ENCODE data around the gene NEK11. TPM values are rescaled to one million over a fixed set of nuclear protein-coding genes. Genes with fewer than 3 reads are reported as not detected.
"Not testable (repeated sequence)": the region's sequence is repeated elsewhere in the genome, so short reads cannot be mapped to it uniquely, and the experiment has no call there.

The NEK11 gene
- total RNA-seq, 1 donor from 2014 or later, result 10.2 TPM

DNA sequence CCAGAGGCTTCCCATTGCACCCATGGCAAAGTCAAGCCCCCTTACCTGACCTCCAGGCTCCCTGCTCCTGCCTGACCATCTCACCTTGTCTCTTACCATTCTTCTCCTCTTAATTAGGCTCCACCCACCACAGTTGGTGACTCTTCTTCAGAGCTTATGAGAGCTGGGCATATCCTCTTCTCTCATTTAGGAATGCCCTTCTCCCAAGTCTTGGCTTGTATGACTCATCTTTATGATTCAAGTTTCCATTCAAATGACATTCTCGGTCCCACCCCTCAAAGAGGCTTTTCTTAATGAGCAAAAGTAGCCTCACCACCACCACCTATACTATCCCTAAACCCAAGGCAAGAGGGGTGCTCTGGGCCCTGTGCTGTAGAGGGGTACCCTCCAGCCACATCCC is 299.6 kb downstream of the NEK11 start:
- no peaks in the 10 kb centered on the region for H3K9me3 ChIP-seq
- intact Hi-C loops (cut with DNase I), result no loop called here
- TF ChIP-seq, protein P1, sequence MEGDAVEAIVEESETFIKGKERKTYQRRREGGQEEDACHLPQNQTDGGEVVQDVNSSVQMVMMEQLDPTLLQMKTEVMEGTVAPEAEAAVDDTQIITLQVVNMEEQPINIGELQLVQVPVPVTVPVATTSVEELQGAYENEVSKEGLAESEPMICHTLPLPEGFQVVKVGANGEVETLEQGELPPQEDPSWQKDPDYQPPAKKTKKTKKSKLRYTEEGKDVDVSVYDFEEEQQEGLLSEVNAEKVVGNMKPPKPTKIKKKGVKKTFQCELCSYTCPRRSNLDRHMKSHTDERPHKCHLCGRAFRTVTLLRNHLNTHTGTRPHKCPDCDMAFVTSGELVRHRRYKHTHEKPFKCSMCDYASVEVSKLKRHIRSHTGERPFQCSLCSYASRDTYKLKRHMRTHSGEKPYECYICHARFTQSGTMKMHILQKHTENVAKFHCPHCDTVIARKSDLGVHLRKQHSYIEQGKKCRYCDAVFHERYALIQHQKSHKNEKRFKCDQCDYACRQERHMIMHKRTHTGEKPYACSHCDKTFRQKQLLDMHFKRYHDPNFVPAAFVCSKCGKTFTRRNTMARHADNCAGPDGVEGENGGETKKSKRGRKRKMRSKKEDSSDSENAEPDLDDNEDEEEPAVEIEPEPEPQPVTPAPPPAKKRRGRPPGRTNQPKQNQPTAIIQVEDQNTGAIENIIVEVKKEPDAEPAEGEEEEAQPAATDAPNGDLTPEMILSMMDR (IDR thresholded peaks at IDR 0.05), result no peak
- DNase-seq (no peak), ATAC-seq (no peak)
- no peak overlapping the region for H3K4me3 ChIP-seq
- no peaks in the 10 kb centered on the region for H3K4me1 ChIP-seq
- no peaks in the 10 kb centered on the region for H3K27me3 ChIP-seq (ENCODE audit: low read depth)
- no peak overlapping the region for H3K27ac ChIP-seq
- no peaks in the 10 kb centered on the region for H3K36me3 ChIP-seq

DNA sequence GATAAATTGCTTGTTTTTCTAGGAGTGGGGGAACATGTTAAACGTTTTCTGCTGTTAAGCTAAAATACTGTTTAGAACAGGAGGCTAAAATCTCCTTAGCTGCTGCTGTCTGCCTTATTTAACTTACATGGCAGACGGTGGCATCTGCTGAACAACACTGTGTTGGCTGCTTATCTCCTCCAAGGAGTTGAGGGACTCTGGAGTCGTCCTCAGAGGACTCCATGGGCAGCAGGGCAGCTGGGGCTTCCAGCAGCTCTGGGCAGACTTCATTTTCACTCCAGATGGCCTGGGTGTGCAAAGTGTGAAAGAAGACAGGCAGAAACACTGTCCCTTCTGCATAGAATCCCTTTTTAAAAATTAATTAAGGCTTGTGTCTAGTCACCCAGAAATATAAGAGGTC is 302.0 kb downstream of the NEK11 start:
- no peaks in the 10 kb centered on the region for H3K4me1 ChIP-seq
- H3K9me3 ChIP-seq, result no peaks in the 10 kb centered on the region
- ATAC-seq (no peak), DNase-seq (no peak)
- no peaks in the 10 kb centered on the region for H3K27me3 ChIP-seq (ENCODE audit: low read depth)
- H3K27ac ChIP-seq, result no peak overlapping the region
- no peaks in the 10 kb centered on the region for H3K36me3 ChIP-seq
- intact Hi-C loops (cut with DNase I), result no loop called here
- TF ChIP-seq, protein P1 (IDR thresholded peaks at IDR 0.05), result no peak
- H3K4me3 ChIP-seq, result no peak overlapping the region

DNA sequence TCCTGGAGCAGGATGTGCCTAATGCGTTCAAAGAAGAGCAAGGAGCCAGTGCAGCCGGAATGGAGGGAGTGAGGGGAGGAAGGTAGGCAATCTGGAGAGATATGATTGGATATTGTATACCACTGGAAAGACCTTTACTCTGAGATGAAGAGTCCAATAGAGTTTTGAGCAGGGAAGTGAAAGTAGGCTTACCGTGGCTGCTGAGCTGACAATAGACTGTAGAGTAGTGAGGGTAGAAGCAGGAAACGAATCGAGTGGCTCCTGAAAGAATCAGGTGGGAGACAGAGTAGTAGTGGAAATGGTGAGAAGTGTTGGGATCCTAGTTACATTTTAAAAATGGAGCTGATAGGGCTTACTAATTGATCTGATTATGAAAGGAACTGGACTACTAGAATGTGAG is 303.1 kb downstream of the NEK11 start:
- no peak overlapping the region for H3K27ac ChIP-seq
- TF ChIP-seq, protein P1 (IDR thresholded peaks at IDR 0.05), result no peak
- H3K27me3 ChIP-seq (ENCODE audit: low read depth), result no peaks in the 10 kb centered on the region
- ATAC-seq, result no peak
- no peaks in the 10 kb centered on the region for H3K9me3 ChIP-seq
- intact Hi-C loops (cut with DNase I), result no loop called here
- H3K36me3 ChIP-seq, result no peaks in the 10 kb centered on the region
- no peak overlapping the region for H3K4me3 ChIP-seq
- no peaks in the 10 kb centered on the region for H3K4me1 ChIP-seq
- no peak for DNase-seq

DNA sequence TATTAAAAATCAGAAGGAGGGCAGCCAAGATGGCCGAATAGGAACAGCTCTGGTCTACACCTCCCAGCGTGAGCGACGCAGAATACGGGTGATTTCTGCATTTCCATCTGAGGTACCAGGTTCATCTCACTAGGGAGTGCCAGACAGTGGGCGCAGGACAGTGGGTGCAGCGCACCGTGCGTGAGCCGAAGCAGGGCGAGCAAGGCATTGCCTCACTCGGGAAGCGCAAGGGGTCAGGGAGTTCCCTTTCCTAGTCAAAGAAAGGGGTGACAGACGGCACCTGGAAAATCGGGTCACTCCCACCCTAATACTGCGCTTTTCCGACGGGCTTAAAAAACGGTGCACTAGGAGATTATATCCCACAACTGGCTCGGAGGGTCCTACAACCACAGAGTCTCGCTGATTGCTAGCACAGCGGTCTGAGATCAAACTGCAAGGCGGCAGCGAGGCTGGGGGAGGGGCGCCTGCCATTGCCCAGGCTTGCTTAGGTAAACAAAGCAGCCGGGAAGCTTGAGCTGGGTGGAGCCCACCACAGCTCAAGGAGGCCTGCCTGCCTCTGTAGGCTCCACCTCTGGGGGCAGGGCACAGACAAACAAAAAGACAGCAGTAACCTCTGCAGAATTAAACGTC is 304.9 kb downstream of the NEK11 start:
- H3K9me3 ChIP-seq; H3K4me3 ChIP-seq; ATAC-seq; H3K36me3 ChIP-seq; H3K27me3 ChIP-seq (ENCODE audit: low read depth); DNase-seq; H3K4me1 ChIP-seq; intact Hi-C loops (cut with DNase I); H3K27ac ChIP-seq: not testable (repeated sequence)

DNA sequence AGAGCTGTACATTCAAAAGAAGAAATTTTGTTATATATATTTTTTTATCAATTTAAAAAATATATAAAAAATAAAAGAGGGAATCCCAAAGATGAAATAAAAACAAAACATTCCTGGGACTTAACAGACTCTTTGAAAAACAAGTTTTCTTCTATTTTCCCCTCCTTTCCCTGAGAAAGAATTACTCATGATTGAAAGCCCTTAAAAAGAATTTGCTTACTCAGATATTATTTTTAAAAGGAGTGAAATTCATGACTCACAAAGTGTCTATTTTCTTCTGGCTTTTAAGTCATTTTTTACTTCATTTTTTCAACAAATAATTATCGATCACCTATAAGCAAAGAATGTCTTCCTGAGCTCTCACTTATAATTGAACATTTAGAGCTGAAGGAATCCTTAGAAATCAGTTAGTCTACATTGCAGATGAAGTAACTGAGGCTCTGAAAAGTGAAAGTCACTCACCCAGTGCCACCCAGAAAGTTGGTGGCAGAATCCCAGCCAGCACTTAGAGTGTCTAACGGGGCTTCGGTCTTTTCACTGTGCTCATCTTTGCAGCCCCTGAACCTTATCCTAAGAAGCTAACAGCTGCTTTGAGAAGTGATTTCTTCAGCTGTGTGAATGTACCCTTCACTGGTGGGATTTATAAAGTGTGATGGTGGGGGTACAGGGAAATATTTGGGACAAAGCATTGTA is 312.4 kb downstream of the NEK11 start:
- H3K4me1 ChIP-seq, result no peaks in the 10 kb centered on the region
- no peaks in the 10 kb centered on the region for H3K9me3 ChIP-seq
- no peaks in the 10 kb centered on the region for H3K27me3 ChIP-seq (ENCODE audit: low read depth)
- H3K4me3 ChIP-seq, result no peak overlapping the region
- no peak for ATAC-seq
- H3K27ac ChIP-seq, result no peak overlapping the region
- intact Hi-C loops (cut with DNase I), result no loop called here
- no peak for DNase-seq
- H3K36me3 ChIP-seq, result no peaks in the 10 kb centered on the region
- TF ChIP-seq, protein P1 (IDR thresholded peaks at IDR 0.05), result no peak

DNA sequence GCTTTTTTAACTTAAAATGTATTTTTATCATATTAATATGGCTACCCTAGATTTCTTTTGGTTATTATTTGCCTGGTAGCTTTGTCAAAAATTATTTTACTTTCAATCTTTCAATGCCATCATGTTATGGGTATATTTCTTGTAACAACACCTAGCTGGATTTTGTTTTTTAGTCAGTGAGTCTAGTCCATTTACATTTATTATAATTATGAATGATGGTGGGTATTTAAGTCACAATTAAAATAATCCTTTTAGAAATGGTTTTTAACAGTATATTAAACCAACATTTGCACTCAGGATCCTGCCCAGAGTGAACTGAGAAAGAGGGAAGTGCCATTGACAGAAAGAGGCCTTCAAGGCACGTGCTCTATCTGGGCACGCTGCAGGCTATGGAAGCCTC is 315.1 kb downstream of the NEK11 start:
- intact Hi-C loops (cut with DNase I), result no loop called here
- no peaks in the 10 kb centered on the region for H3K9me3 ChIP-seq
- no peak overlapping the region for H3K4me3 ChIP-seq
- H3K4me1 ChIP-seq, result no peaks in the 10 kb centered on the region
- ATAC-seq (no peak), DNase-seq (no peak)
- no peak overlapping the region for H3K27ac ChIP-seq
- H3K36me3 ChIP-seq, result no peaks in the 10 kb centered on the region
- TF ChIP-seq, protein P1 (IDR thresholded peaks at IDR 0.05), result no peak
- no peaks in the 10 kb centered on the region for H3K27me3 ChIP-seq (ENCODE audit: low read depth)
